ENCODE data around the gene DDX10.
A peak's percentile ranks its signal among the peaks of the same experiment; 100 is the strongest.

Gene DDX10

GRCh38 chr11:108973402-108974162, 308.7 kb downstream of the DDX10 start:
- no peak for TF ChIP-seq CTCF (conservative IDR thresholded peaks at IDR 0.05; ENCODE audit: low read length)
- peak; percentile 92 for DNase-seq (ENCODE audit: low read depth)

GRCh38 chr11:108975026-108975425, 310.2 kb downstream of the DDX10 start:
- DNase-seq (ENCODE audit: low read depth): no peak
- no peak overlapping the region for H3K4me3 ChIP-seq (ENCODE audit: low read length)
- no peak for TF ChIP-seq CTCF (conservative IDR thresholded peaks at IDR 0.05; ENCODE audit: low read length)

More at GRCh38 chr11:108973402-108974162, 308.7 kb downstream of the DDX10 start:
- no peak overlapping the region for H3K4me3 ChIP-seq (ENCODE audit: low read length)

GRCh38 chr11:108975641-108976071, 310.8 kb downstream of the DDX10 start:
- TF ChIP-seq CTCF (conservative IDR thresholded peaks at IDR 0.05; ENCODE audit: low read length): no peak
- H3K4me3 ChIP-seq (ENCODE audit: low read length): no peak overlapping the region
- no peak for DNase-seq (ENCODE audit: low read depth)

GRCh38 chr11:108983636-108984420, 319.0 kb downstream of the DDX10 start:
- no peak for TF ChIP-seq CTCF (conservative IDR thresholded peaks at IDR 0.05; ENCODE audit: low read length)
- peak; percentile 52 for DNase-seq (ENCODE audit: low read depth)
- no peak overlapping the region for H3K4me3 ChIP-seq (ENCODE audit: low read length)

GRCh38 chr11:108984523-108984922, 319.7 kb downstream of the DDX10 start:
- no peak for TF ChIP-seq CTCF (conservative IDR thresholded peaks at IDR 0.05; ENCODE audit: low read length)
- no peak overlapping the region for H3K4me3 ChIP-seq (ENCODE audit: low read length)
- no peak for DNase-seq (ENCODE audit: low read depth)

GRCh38 chr11:108985236-108985944, 320.5 kb downstream of the DDX10 start:
- DNase-seq (ENCODE audit: low read depth): no peak
- TF ChIP-seq CTCF (conservative IDR thresholded peaks at IDR 0.05; ENCODE audit: low read length): no peak
- H3K4me3 ChIP-seq (ENCODE audit: low read length): no peak overlapping the region
